Measurements from ENCODE around the gene RNF150.

RNF150 gene

GRCh38 chr4:141130947-141131605 lies 2.2 kb downstream of the RNF150 start:
- no peak for DNase-seq

GRCh38 chr4:141127884-141128283 lies 5.4 kb downstream of the RNF150 start:
- no peak for DNase-seq

- no peak for DNase-seq
Observed at GRCh38 chr4:141126769-141127168, 6.5 kb downstream of the RNF150 start.

- DNase-seq: no peak
Observed at GRCh38 chr4:141124224-141124623, 9.0 kb downstream of the RNF150 start.

GRCh38 chr4:141121768-141122454 lies 11.4 kb downstream of the RNF150 start:
- DNase-seq: peak; percentile 1

- DNase-seq: no peak
Observed at GRCh38 chr4:141121101-141121500, 12.2 kb downstream of the RNF150 start.

- DNase-seq: no peak
Observed at GRCh38 chr4:141120036-141120593, 13.2 kb downstream of the RNF150 start.

- DNase-seq: no peak
Observed at GRCh38 chr4:141119071-141119470, 14.2 kb downstream of the RNF150 start.

GRCh38 chr4:141118381-141118780 lies 14.9 kb downstream of the RNF150 start:
- DNase-seq: no peak

GRCh38 chr4:141117935-141118334 lies 15.3 kb downstream of the RNF150 start:
- DNase-seq: no peak

- no peak for DNase-seq
Observed at GRCh38 chr4:141109983-141110382, 23.3 kb downstream of the RNF150 start.

- no peak for DNase-seq
Observed at GRCh38 chr4:141107927-141108326, 25.3 kb downstream of the RNF150 start.

- no peak for DNase-seq
Observed at GRCh38 chr4:141102367-141102766, 30.9 kb downstream of the RNF150 start.

GRCh38 chr4:141101511-141101910 lies 31.8 kb downstream of the RNF150 start:
- DNase-seq: no peak

- no peak for DNase-seq
Observed at GRCh38 chr4:141099326-141099725, 33.9 kb downstream of the RNF150 start.

GRCh38 chr4:141098163-141098562 lies 35.1 kb downstream of the RNF150 start:
- no peak for DNase-seq

- no peak for DNase-seq
Observed at GRCh38 chr4:141090473-141090872, 42.8 kb downstream of the RNF150 start.

- no peak for DNase-seq
Observed at GRCh38 chr4:141081921-141082395, 51.3 kb downstream of the RNF150 start.

GRCh38 chr4:141080668-141081067 lies 52.6 kb downstream of the RNF150 start:
- DNase-seq: no peak

- DNase-seq: no peak
Observed at GRCh38 chr4:141079393-141079930, 53.8 kb downstream of the RNF150 start.

- DNase-seq: no peak
Observed at GRCh38 chr4:141078871-141079270, 54.4 kb downstream of the RNF150 start.

- DNase-seq: no peak
Observed at GRCh38 chr4:141077611-141078225, 55.6 kb downstream of the RNF150 start.

GRCh38 chr4:141075553-141075952 lies 57.7 kb downstream of the RNF150 start:
- DNase-seq: no peak

Measured in stimulated activated CD4-positive, alpha-beta T cell treated with anti-CD3 and anti-CD28 coated beads, Interleukin-1b, Interleukin-23, amount 100 ng/mL, for 48 hours (primary cell).